K562 (cell line): Measurements from ENCODE around the gene DCHS2. TPM values are rescaled to one million over a fixed set of nuclear protein-coding genes. Genes with fewer than 3 reads are reported as not detected.
A peak's percentile ranks its signal among the peaks of the same experiment; 100 is the strongest.

ENCODE experiments used
- ATAC-seq: fragments of 200-7000 bp; cut with Tn5 transposase; 3 replicates; pipeline ENCODE4 v1.9.1; 2020; ENCODE audit warnings: moderate library complexity
- BruUV-seq: library from RNA; stranded (reverse); fragments of 400-500 nt; replicated peaks from 2 replicates; lab custom pipeline; 2021; lab: Mats Ljungman, UMichigan
- CTCF ChIA-PET: fragments of 300-600 bp; formaldehyde crosslinking; extraction: SDS; loops from one replicate; lab custom pipeline; 2021; ENCODE audit warnings: low intra/inter-chr PET ratio; lab: Yijun Ruan, JAX
- POLR2A ChIA-PET: fragments of 300-600, 350-650 bp; sonication (Branson Sonifier 250); formaldehyde crosslinking; extraction: SDS; loops from one replicate; lab custom pipeline; 2021; ENCODE audit warnings: antibody characterized with exemption, inconsistent platforms; lab: Yijun Ruan, JAX
- DNase-seq, 4 experiments: peaks; one replicate each; pipeline versions ENCODE4 v3.0.0 to v3.0.0-alpha.2; 2011 to 2018; ENCODE audit warnings: low spot score in 3 of 4, mixed read lengths in 3 of 4; ENCODE audit errors: extremely low read depth in 1 of 4
- FAIRE-seq: peaks from 2 replicates; lab custom pipeline; 2011; peaks lifted over from hg19 to GRCh38; lab: Jason Lieb, UNC
- H2AFZ ChIP-seq: 2 replicates; pipeline ENCODE4 v1.6.0; 2011; ENCODE audit warnings: low read depth, low read length, control low read depth, inconsistent platforms
- H3K27ac ChIP-seq: fragments of 200-600 bp; 3 replicates; pipeline ENCODE4 v1.8.0; 2011; ENCODE audit warnings: low read depth, mild to moderate bottlenecking, control low read depth, inconsistent platforms, low read length, moderate library complexity, mixed read lengths; ENCODE audit errors: extremely low read depth
- H3K27me3 ChIP-seq, 2 experiments: fragments of 300-600 bp in 1 of 2; 2 replicates in 1 of 2; 3 replicates in 1 of 2; pipeline versions ENCODE4 v1.6.0 to v1.8.0; 2011; ENCODE audit warnings: inconsistent platforms in 2 of 2, low read length in 2 of 2, mild to moderate bottlenecking in 1 of 2, mixed read lengths in 1 of 2, moderate library complexity in 1 of 2; ENCODE audit not compliant: control insufficient read depth in 2 of 2, insufficient read depth in 2 of 2
- H3K36me3 ChIP-seq: fragments of 300-600 bp; 3 replicates; pipeline ENCODE4 v1.8.0; 2011; ENCODE audit warnings: mild to moderate bottlenecking, low read length, inconsistent platforms; ENCODE audit not compliant: control insufficient read depth, insufficient read depth
- H3K4me1 ChIP-seq, 2 experiments: fragments of 200-600 bp in 1 of 2; replicated peaks in 1 of 2; 2 replicates in 1 of 2; 3 replicates in 1 of 2; pipeline versions ENCODE4 v1.5.1 to v1.8.0; 2011; ENCODE audit warnings: inconsistent platforms in 2 of 2, low read length in 2 of 2, mild to moderate bottlenecking in 1 of 2, mixed read lengths in 1 of 2, moderate library complexity in 1 of 2; ENCODE audit not compliant: control insufficient read depth in 2 of 2, insufficient read depth in 2 of 2
- H3K4me2 ChIP-seq: 2 replicates; pipeline ENCODE4 v1.6.1; 2011; ENCODE audit warnings: low read length, control low read depth, inconsistent platforms, mixed read lengths; ENCODE audit not compliant: insufficient read depth
- H3K4me3 ChIP-seq: fragments of 200-600 bp; sonication (generic), shearing (Covaris generic); 2 replicates; pipeline ENCODE4 v1.5.1; 2016; ENCODE audit warnings: control low read depth, inconsistent platforms
- H3K79me2 ChIP-seq: fragments of 200-600 bp; 3 replicates; pipeline ENCODE4 v1.8.0; 2011; ENCODE audit warnings: low read length, inconsistent platforms; ENCODE audit not compliant: control insufficient read depth, insufficient read depth
- H3K9ac ChIP-seq, 2 experiments: 2 replicates each; pipeline versions ENCODE4 v1.6.0 to v1.6.1; 2011; ENCODE audit warnings: low read depth in 2 of 2, low read length in 2 of 2, control low read depth in 1 of 2, inconsistent platforms in 1 of 2, mild to moderate bottlenecking in 1 of 2, mixed read lengths in 1 of 2; ENCODE audit not compliant: insufficient read depth in 1 of 2
- H3K9me1 ChIP-seq: one replicate; pipeline ENCODE4 v1.6.0; 2011; ENCODE audit warnings: inconsistent platforms, mild to moderate bottlenecking, low read length, moderate library complexity; ENCODE audit not compliant: control insufficient read depth, insufficient read depth
- H3K9me3 ChIP-seq: replicated peaks from 2 replicates; pipeline ENCODE4 v1.5.1; 2011; ENCODE audit warnings: low read depth, low read length, inconsistent platforms; ENCODE audit not compliant: control insufficient read depth, insufficient read depth
- H4K20me1 ChIP-seq: replicated peaks from 2 replicates; pipeline ENCODE4 v1.6.1; 2011; ENCODE audit warnings: low read length, inconsistent platforms, mixed read lengths; ENCODE audit not compliant: control insufficient read depth, insufficient read depth
- C11orf30 ChIP-seq: fragments of 450-650 bp; IDR thresholded peaks from 2 replicates; pipeline ENCODE4 v1.6.1; 2016; ENCODE audit warnings: low read depth, mild to moderate bottlenecking
- CBFA2T3 ChIP-seq: fragments of 450-650 bp; IDR thresholded peaks from 2 replicates; pipeline ENCODE4 v1.6.1; 2017
- CBX5 ChIP-seq: IDR thresholded peaks from 2 replicates; pipeline ENCODE4 v1.6.1; 2014; ENCODE audit warnings: low read depth, borderline replicate concordance
- CLOCK ChIP-seq: fragments of 250-450 bp; sonication (Bioruptor Pico); IDR thresholded peaks from 2 replicates; pipeline ENCODE4 v1.4.0; 2020; ENCODE audit warnings: mild to moderate bottlenecking, moderate library complexity, borderline replicate concordance
- EP400 ChIP-seq: fragments of 450-650 bp; IDR thresholded peaks from 2 replicates; pipeline ENCODE4 v1.6.1; 2017; ENCODE audit warnings: antibody characterized with exemption, mild to moderate bottlenecking, moderate library complexity
- GTF2F1 ChIP-seq: IDR thresholded peaks from 2 replicates; pipeline ENCODE4 v1.6.1; 2011; ENCODE audit warnings: low read depth, low read length, improper control_type of control experiment
- HMGN3 ChIP-seq: IDR thresholded peaks from 2 replicates; pipeline ENCODE4 v1.6.1; 2011; ENCODE audit warnings: borderline replicate concordance, low read depth, mild to moderate bottlenecking, mixed read lengths, low read length; ENCODE audit not compliant: insufficient read length; ENCODE audit errors: extremely low read depth
- HNRNPLL ChIP-seq: fragments of 200-400 bp; formaldehyde crosslinking; IDR thresholded peaks from 2 replicates; pipeline ENCODE4 v1.6.1; 2017; ENCODE audit warnings: low read length, low read depth, mild to moderate bottlenecking; ENCODE audit not compliant: poor library complexity, severe bottlenecking
- HOXB6 ChIP-seq: fragments of 250-450 bp; sonication (Bioruptor Pico); IDR thresholded peaks from 2 replicates; pipeline ENCODE4 v1.5.1; 2022; ENCODE audit warnings: mild to moderate bottlenecking, borderline replicate concordance
- MEIS2 ChIP-seq: fragments of 450-650 bp; IDR thresholded peaks from 2 replicates; pipeline ENCODE4 v1.6.1; 2014; ENCODE audit warnings: mild to moderate bottlenecking; ENCODE audit not compliant: partially characterized antibody
- RB1 ChIP-seq: fragments of 450-650 bp; IDR thresholded peaks from 2 replicates; pipeline ENCODE4 v1.6.1; 2017; ENCODE audit warnings: low read depth, mild to moderate bottlenecking
- RFX7 ChIP-seq: fragments of 250-450 bp; sonication (Bioruptor Pico); IDR thresholded peaks from 2 replicates; pipeline ENCODE4 v1.5.1; 2021; ENCODE audit warnings: mild to moderate bottlenecking
- SETDB1 ChIP-seq: IDR thresholded peaks from one replicate; pipeline ENCODE4 v1.6.1; 2012; ENCODE audit warnings: low read length, control low read depth, inconsistent platforms
- SIN3A ChIP-seq, 2 experiments: fragments of 150-350 bp in 1 of 2; IDR thresholded peaks; 2 replicates each; pipeline ENCODE4 v1.6.1; 2011 to 2016; ENCODE audit warnings: borderline replicate concordance in 2 of 2, low read depth in 2 of 2, low read length in 2 of 2, mild to moderate bottlenecking in 2 of 2, moderate library complexity in 2 of 2; ENCODE audit not compliant: control insufficient read depth in 1 of 2
- ZBTB11 ChIP-seq, 3 experiments: fragments of 200-800 bp in 1 of 3; fragments of 250-450 bp in 1 of 3; fragments of 450-650 bp in 1 of 3; sonication (Bioruptor Pico) in 1 of 3; sonication (Bioruptor generic) in 1 of 3; formaldehyde crosslinking in 1 of 3; IDR thresholded peaks; 2 replicates each; pipeline versions ENCODE4 v1.6.1 to v1.8.0; 2016 to 2022; ENCODE audit warnings: mild to moderate bottlenecking in 2 of 3, missing genetic modification characterization in 2 of 3, missing compliant biosample characterization in 1 of 3, moderate library complexity in 1 of 3
- ZNF133 ChIP-seq: fragments of 250-450 bp; sonication (Bioruptor Pico); IDR thresholded peaks from 2 replicates; pipeline ENCODE4 v1.4.0; 2020; ENCODE audit warnings: mild to moderate bottlenecking
- ZNF175 ChIP-seq: fragments of 200-800 bp; sonication (Bioruptor generic); IDR thresholded peaks from 2 replicates; pipeline ENCODE4 v1.6.1; 2016; ENCODE audit warnings: low read depth, mild to moderate bottlenecking, missing genetic modification characterization, missing compliant biosample characterization
- ZNF57 ChIP-seq: fragments of 450-650 bp; formaldehyde crosslinking; IDR thresholded peaks from 2 replicates; pipeline ENCODE4 v1.4.0; 2020; ENCODE audit warnings: mild to moderate bottlenecking, moderate library complexity
- in situ Hi-C: fragments of 300-500 bp; cut with MboI; formaldehyde crosslinking; loops from 4 replicates; pipeline ENCODE4 v1.15.0; 2018; ENCODE audit warnings: inconsistent platforms, mixed read lengths
- intact Hi-C: fragments of 100-400 bp; cut with micrococcal nuclease; formaldehyde crosslinking; loops from 2 replicates; pipeline ENCODE4 v1.14.2; 2022
- polyA plus RNA-seq, 8 experiments: library from polyadenylated mRNA; depleted of rRNA in 4 of 8; stranded (reverse) in 5 of 8; unstranded in 3 of 8; fragments of >200 nt; fragmentation: Nextera tagmentation in 2 of 8; fragmentation: Illumina TruSeq in 1 of 8; extraction: Ambion mirVana in 2 of 8; extraction: Trizol in 1 of 8; gene quantifications; 2 replicates each; pipeline versions ENCODE4 v1.2.1 to v1.2.3, GENCODE V29; 2011 to 2014; ENCODE audit warnings: inconsistent platforms in 1 of 8, missing spikeins in 1 of 8
- total RNA-seq, 7 experiments: library from RNA; depleted of rRNA in 6 of 7; stranded (reverse); fragments of >200 nt in 6 of 7; fragmentation: Illumina TruSeq in 2 of 7; extraction: Trizol in 2 of 7; gene quantifications; 2 replicates each; pipeline versions ENCODE4 v1.2.1 to v1.2.3, GENCODE V29; 2011 to 2021; ENCODE audit warnings: low replicate concordance in 1 of 7

The DCHS2 gene
- total and polyA plus RNA-seq, 9 of the 15 experiments (the other 6 are each of a cell fraction or from before 2014, with no cell fraction given), result 0.49 to 7.1 (median 5.3) TPM

GRCh38 chr4:154454710-154455109 is 36.9 kb downstream of the DCHS2 start:
- POLR2A ChIA-PET, result interaction anchor here (0.6 to 0.9 kb wide), 2 partner anchors 19 to 22 kb away, joined by 3 to 4 read pairs; no protein-coding TSS in a partner anchor
- no peak for FAIRE-seq
- intact Hi-C loops, result no loop called here
- TF ChIP-seq C11orf30, result 0 out of 2 replicates have a peak, but pooled peaks have one; percentile 31
- TF ChIP-seq MEIS2, result peak; percentile 4
- TF ChIP-seq CBFA2T3, result 0 out of 2 replicates have a peak, but pooled peaks have one; percentile 5
- TF ChIP-seq GTF2F1, result no peak
- TF ChIP-seq RB1, result no peak
- TF ChIP-seq EP400, result no peak
- no peak for TF ChIP-seq SETDB1
- TF ChIP-seq ZNF57 (CRISPR knock-in tag), result no peak
- no peak for TF ChIP-seq CLOCK (CRISPR knock-in tag)
- TF ChIP-seq ZBTB11 (CRISPR knock-in tag; IDR thresholded peaks at IDR 0.05), result no peak
- no peak for TF ChIP-seq RFX7 (CRISPR knock-in tag)
- TF ChIP-seq ZNF133, result no peak
- no peak for TF ChIP-seq HMGN3
- TF ChIP-seq CBX5, result no peak
- no peak for TF ChIP-seq SIN3A (IDR thresholded peaks at IDR 0.05; ENCODE audit: borderline replicate concordance in 2 of 2, control insufficient read depth in 1 of 2, low read depth in 2 of 2, low read length in 2 of 2)
- no peak for TF ChIP-seq HOXB6 (CRISPR knock-in tag)
- peak; percentile 27; the same call in 1 of the 2 replicates for TF ChIP-seq ZNF175 (CRISPR knock-in tag)
- TF ChIP-seq HNRNPLL, result no peak

More at GRCh38 chr4:154454710-154455109, 36.9 kb downstream of the DCHS2 start:
- CTCF ChIA-PET, result no interaction called here
- ATAC-seq (no peak), DNase-seq (no peak)
- BruUV-seq, result no TSS peak
- Histone ChIP-seq H2AFZ (peak overlapping the region; percentile 48; the same call in 1 of the 2 replicates), H3K9me1 (no peaks in the 10 kb centered on the region), H4K20me1 (no peaks in the 10 kb centered on the region), H3K9me3 (no peaks in the 10 kb centered on the region), H3K27me3 (no peaks in the 10 kb centered on the region), H3K4me3 (no peak overlapping the region), H3K27ac (peak overlapping the region; percentile 64; the same call in 2 of the 3 replicates), H3K36me3 (no peaks in the 10 kb centered on the region; the same call in 1 of the 3 replicates), H3K4me2 (no peak overlapping the region), H3K9ac (peak overlapping the region in 1 of 2 experiments; percentile 22; a peak in 1 of 4 replicates), H3K79me2 (peaks cover 61% of the 10 kb centered on the region), H3K4me1 (peaks cover 3 to 53% of the 10 kb centered on the region in 2 experiments; a peak in 3 of 5 replicates)
- in situ Hi-C loops, result no loop called here
